Activated naive CD4-positive, alpha-beta T cell treated with anti-CD3 and anti-CD28 coated beads, Interleukin-2, amount 50 U/mL, for 16 hours (primary cell): Measurements from ENCODE around the gene CEP20.
"Not testable (repeated sequence)": the region's sequence is repeated elsewhere in the genome, so short reads cannot be mapped to it uniquely, and the experiment has no call there.

Experiments
- DNase-seq: peaks from one replicate; pipeline ENCODE4 v3.0.0-alpha.2; 2020

The CEP20 gene

GRCh38 chr16:15888072-15888976 is at the start of gene CEP20:
CEP20 (minus strand) TSS chr16:15888603; CDS start chr16:15888585, 18 bp downstream.
- DNase-seq = peak; percentile 100

GRCh38 chr16:15936809-15937208 is 48.4 kb upstream of the CEP20 start:
- not testable (repeated sequence) for DNase-seq

- no peak for DNase-seq
Measured at GRCh38 chr16:15934991-15935390, 46.6 kb upstream of the CEP20 start.

- no peak for DNase-seq
Measured at GRCh38 chr16:15933781-15934180, 45.4 kb upstream of the CEP20 start.

GRCh38 chr16:15932939-15933338 is 44.5 kb upstream of the CEP20 start:
- no peak for DNase-seq

- DNase-seq = no peak
Measured at GRCh38 chr16:15928261-15929104, 40.1 kb upstream of the CEP20 start.

- DNase-seq = no peak
Measured at GRCh38 chr16:15925631-15926030, 37.2 kb upstream of the CEP20 start.

- DNase-seq = no peak
Measured at GRCh38 chr16:15924996-15925395, 36.6 kb upstream of the CEP20 start.

- DNase-seq = no peak
Measured at GRCh38 chr16:15919331-15919730, 30.9 kb upstream of the CEP20 start.

- DNase-seq = not testable (repeated sequence)
Measured at GRCh38 chr16:15918314-15918713, 29.9 kb upstream of the CEP20 start.

GRCh38 chr16:15916323-15916722 is 27.9 kb upstream of the CEP20 start:
- DNase-seq = no peak

GRCh38 chr16:15915555-15916081 is 27.2 kb upstream of the CEP20 start:
- no peak for DNase-seq

- DNase-seq = no peak
Measured at GRCh38 chr16:15913046-15913698, 24.8 kb upstream of the CEP20 start.

GRCh38 chr16:15911198-15911597 is 22.8 kb upstream of the CEP20 start:
- no peak for DNase-seq

- peak; percentile 17 for DNase-seq
Measured at GRCh38 chr16:15907863-15908478, 19.6 kb upstream of the CEP20 start.

GRCh38 chr16:15906439-15906838 is 18.0 kb upstream of the CEP20 start:
- no peak for DNase-seq

GRCh38 chr16:15903960-15904359 is 15.6 kb upstream of the CEP20 start:
- no peak for DNase-seq

- no peak for DNase-seq
Measured at GRCh38 chr16:15900901-15901500, 12.6 kb upstream of the CEP20 start.

GRCh38 chr16:15900357-15900756 is 12.0 kb upstream of the CEP20 start:
- no peak for DNase-seq

- DNase-seq = no peak
Measured at GRCh38 chr16:15899538-15900100, 11.2 kb upstream of the CEP20 start.

GRCh38 chr16:15898654-15899053 is 10.3 kb upstream of the CEP20 start:
- DNase-seq = no peak

GRCh38 chr16:15897834-15898254 is 9.4 kb upstream of the CEP20 start:
- no peak for DNase-seq
